ENCODE results near the gene CD40. TPM values are rescaled to one million over a fixed set of nuclear protein-coding genes. Genes with fewer than 3 reads are reported as not detected.

CD40 gene
- polyA plus RNA-seq, 1 of the 3 experiments (the other 2 are of a cell fraction) = not detected

DNA sequence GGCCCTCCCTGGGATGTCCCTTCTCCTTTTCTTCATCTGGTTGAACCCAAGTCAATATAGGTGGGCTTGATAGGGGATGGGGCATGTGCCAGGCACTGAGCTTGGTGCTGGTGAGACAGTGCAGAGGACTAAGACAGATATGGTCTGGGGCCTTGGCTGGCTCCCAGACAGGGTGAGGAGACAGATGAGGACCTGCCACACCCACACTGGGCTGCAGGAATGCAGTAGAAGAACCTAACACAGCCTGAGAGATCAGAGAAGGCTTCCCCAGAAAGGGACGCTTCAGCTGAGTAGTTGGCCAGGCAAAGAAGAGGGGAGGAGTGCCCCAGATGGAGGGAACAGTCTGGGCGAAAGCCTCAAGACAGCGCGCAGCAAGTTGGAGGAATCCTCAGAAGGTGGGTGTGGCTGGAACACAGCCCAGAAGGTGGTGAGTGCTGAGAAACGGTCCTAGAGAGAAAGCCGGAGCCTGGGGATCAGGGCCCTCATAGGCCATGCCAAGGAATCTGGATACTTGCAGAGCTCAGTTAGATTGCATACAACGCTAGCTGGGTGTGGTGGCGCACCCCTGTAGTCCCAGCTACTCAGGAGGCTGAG is 26.4 kb downstream of the CD40 start:
- H4K20me1 ChIP-seq (ENCODE audit: insufficient read depth) = no peaks in the 10 kb centered on the region
- H3K27ac ChIP-seq (ENCODE audit: low read depth in 2 of 2, low read length in 1 of 2) = no peak overlapping the region
- H3F3A ChIP-seq (replicated peaks; ENCODE audit: insufficient read depth) = no peaks in the 10 kb centered on the region
- peaks cover 29% of the 10 kb centered on the region; the same call in 1 of the 2 replicates for H3K27me3 ChIP-seq (ENCODE audit: insufficient read depth)
- no peaks in the 10 kb centered on the region for H3K9me2 ChIP-seq
- 66% methylated on average over 7 of the region's 8 CpGs for WGBS (ENCODE audit: low lambda C conversion rate)
- H3K4me3 ChIP-seq (ENCODE audit: low read depth in 2 of 2, low read length in 1 of 2) = no peak overlapping the region
- TF ChIP-seq, protein P1, sequence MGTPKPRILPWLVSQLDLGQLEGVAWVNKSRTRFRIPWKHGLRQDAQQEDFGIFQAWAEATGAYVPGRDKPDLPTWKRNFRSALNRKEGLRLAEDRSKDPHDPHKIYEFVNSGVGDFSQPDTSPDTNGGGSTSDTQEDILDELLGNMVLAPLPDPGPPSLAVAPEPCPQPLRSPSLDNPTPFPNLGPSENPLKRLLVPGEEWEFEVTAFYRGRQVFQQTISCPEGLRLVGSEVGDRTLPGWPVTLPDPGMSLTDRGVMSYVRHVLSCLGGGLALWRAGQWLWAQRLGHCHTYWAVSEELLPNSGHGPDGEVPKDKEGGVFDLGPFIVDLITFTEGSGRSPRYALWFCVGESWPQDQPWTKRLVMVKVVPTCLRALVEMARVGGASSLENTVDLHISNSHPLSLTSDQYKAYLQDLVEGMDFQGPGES (IDR thresholded peaks at IDR 0.05; ENCODE audit: low read depth, low read length) = no peak
- TF ChIP-seq RFX5 (IDR thresholded peaks at IDR 0.05; ENCODE audit: low read length) (no peak), POLR2AphosphoS5 (IDR thresholded peaks at IDR 0.05; ENCODE audit: low read depth, low read length) (no peak), RCOR1 (IDR thresholded peaks at IDR 0.05; ENCODE audit: low read length) (no peak), JUND (IDR thresholded peaks at IDR 0.05) (no peak), CTCF (IDR thresholded peaks at IDR 0.05) (no peak), USF1 (IDR thresholded peaks at IDR 0.05; ENCODE audit: borderline replicate concordance, low read depth) (no peak), FOXM1 (IDR thresholded peaks at IDR 0.05; ENCODE audit: low read depth) (no peak), EP300 (IDR thresholded peaks at IDR 0.05; ENCODE audit: borderline replicate concordance in 1 of 2, low read depth in 1 of 2, low read length in 1 of 2) (no peak), MEF2A (IDR thresholded peaks at IDR 0.05; ENCODE audit: borderline replicate concordance, low read depth) (no peak), RAD21 (IDR thresholded peaks at IDR 0.05; ENCODE audit: low read length) (no peak), NFIC (IDR thresholded peaks at IDR 0.05; ENCODE audit: borderline replicate concordance) (no peak), FOXJ3 (CRISPR knock-in tag; IDR thresholded peaks at IDR 0.05) (no peak)
- no peak for DNase-seq
- H2AFZ ChIP-seq (ENCODE audit: low read depth) = no peak overlapping the region
- no peak overlapping the region for H3K4me2 ChIP-seq
- no peaks in the 10 kb centered on the region for H3K36me3 ChIP-seq (replicated peaks in 1 of 2; ENCODE audit: control insufficient read depth in 1 of 2, insufficient read depth in 2 of 2, low read length in 1 of 2)
- H3K79me2 ChIP-seq (ENCODE audit: insufficient read depth) = no peaks in the 10 kb centered on the region
- peaks cover 0 to 65% of the 10 kb centered on the region in 2 experiments; a peak in 2 of 4 replicates for H3K4me1 ChIP-seq (ENCODE audit: control insufficient read depth in 1 of 2, insufficient read depth in 2 of 2, low read depth in 1 of 2, low read length in 1 of 2)
- ChIA-PET POLR2A (no interaction called here), CTCF (interaction anchor here (1.0 to 2.9 kb wide), 4 partner anchors 10 to 30 kb away, joined by 3 to 16 read pairs (median 4); no protein-coding TSS in a partner anchor)
- no peak overlapping the region for H3K9ac ChIP-seq
- no peaks in the 10 kb centered on the region for H3K9me3 ChIP-seq

GRCh38 chr20:46145713-46146112 is 27.6 kb downstream of the CD40 start:
- Histone ChIP-seq H3K9me2 (no peaks in the 10 kb centered on the region), H3F3A (replicated peaks; ENCODE audit: insufficient read depth) (no peaks in the 10 kb centered on the region), H4K20me1 (ENCODE audit: insufficient read depth) (no peaks in the 10 kb centered on the region), H2AFZ (ENCODE audit: low read depth) (no peak overlapping the region), H3K36me3 (replicated peaks in 1 of 2; ENCODE audit: control insufficient read depth in 1 of 2, insufficient read depth in 2 of 2, low read length in 1 of 2) (no peaks in the 10 kb centered on the region), H3K4me3 (ENCODE audit: low read depth in 2 of 2, low read length in 1 of 2) (no peak overlapping the region), H3K9ac (no peak overlapping the region), H3K79me2 (ENCODE audit: insufficient read depth) (no peaks in the 10 kb centered on the region), H3K4me1 (ENCODE audit: control insufficient read depth in 1 of 2, insufficient read depth in 2 of 2, low read depth in 1 of 2, low read length in 1 of 2) (peaks cover 0 to 65% of the 10 kb centered on the region in 2 experiments; a peak in 2 of 4 replicates), H3K9me3 (no peaks in the 10 kb centered on the region), H3K27me3 (ENCODE audit: insufficient read depth) (peaks cover 17% of the 10 kb centered on the region; the same call in 1 of the 2 replicates), H3K4me2 (no peak overlapping the region), H3K27ac (ENCODE audit: low read depth in 2 of 2, low read length in 1 of 2) (no peak overlapping the region)
- TF ChIP-seq GATA2 (CRISPR knock-in tag; IDR thresholded peaks at IDR 0.05) (no peak), RFX5 (IDR thresholded peaks at IDR 0.05; ENCODE audit: low read length) (no peak), TAF1 (IDR thresholded peaks at IDR 0.05; ENCODE audit: borderline replicate concordance, low read depth, low read length) (no peak)
- no peak for DNase-seq
- ChIA-PET POLR2A (no interaction called here), CTCF (interaction anchor here (0.8 to 2.9 kb wide), 4 partner anchors 13 to 203 kb away, joined by 3 to 16 read pairs (median 8); no protein-coding TSS in a partner anchor)
- WGBS (ENCODE audit: low lambda C conversion rate) = 36% methylated on average over 3 of the region's 3 CpGs
